Endodermal cell (in vitro differentiated cells): Measurements from ENCODE around the gene CBL. TPM values are rescaled to one million over a fixed set of nuclear protein-coding genes. Genes with fewer than 3 reads are reported as not detected.

Experiments
- DNase-seq: peaks from one replicate; pipeline ENCODE4 v3.0.0-alpha.2; 2017
- H3K27ac ChIP-seq: 2 replicates; pipeline ENCODE4 v1.5.1; 2013; ENCODE audit warnings: mild to moderate bottlenecking, low read depth, low read length, moderate library complexity
- H3K27me3 ChIP-seq: 2 replicates; pipeline ENCODE4 v1.6.1; 2013; ENCODE audit warnings: mild to moderate bottlenecking, low read length, moderate library complexity; ENCODE audit not compliant: insufficient read depth, control insufficient read depth, poor library complexity, severe bottlenecking
- H3K36me3 ChIP-seq: 2 replicates; pipeline ENCODE4 v1.7.0; 2013; ENCODE audit warnings: mild to moderate bottlenecking, low read length, moderate library complexity; ENCODE audit not compliant: control insufficient read depth, insufficient read depth
- H3K4me1 ChIP-seq: one replicate; pipeline ENCODE4 v1.7.0; 2013; ENCODE audit warnings: low read length; ENCODE audit not compliant: control insufficient read depth, insufficient read depth
- H3K4me3 ChIP-seq: 2 replicates; pipeline ENCODE4 v1.5.1; 2013; ENCODE audit warnings: mild to moderate bottlenecking, low read length, moderate library complexity
- H3K9ac ChIP-seq: 2 replicates; pipeline ENCODE4 v1.6.1; 2013; ENCODE audit warnings: mild to moderate bottlenecking, low read length, moderate library complexity; ENCODE audit not compliant: poor library complexity, severe bottlenecking; ENCODE audit errors: extremely low read depth
- H3K9me3 ChIP-seq: 2 replicates; pipeline ENCODE4 v1.6.1; 2013; ENCODE audit warnings: mild to moderate bottlenecking, low read length, moderate library complexity; ENCODE audit not compliant: control insufficient read depth
- H3K27ac Mint-ChIP-seq: 2 replicates; pipeline ENCODE4 v1.8.0; 2020; ENCODE audit warnings: mixed read lengths
- H3K27me3 Mint-ChIP-seq: 2 replicates; pipeline ENCODE4 v1.8.0; 2021; ENCODE audit warnings: mild to moderate bottlenecking, mixed read lengths; ENCODE audit not compliant: insufficient read depth
- H3K36me3 Mint-ChIP-seq: 2 replicates; pipeline ENCODE4 v1.8.0; 2020; ENCODE audit warnings: low read depth, mixed read lengths
- H3K4me1 Mint-ChIP-seq: 2 replicates; pipeline ENCODE4 v1.8.0; 2020; ENCODE audit warnings: mixed read lengths
- H3K4me3 Mint-ChIP-seq: 2 replicates; pipeline ENCODE4 v1.8.0; 2020; ENCODE audit warnings: mild to moderate bottlenecking, moderate library complexity, mixed read lengths
- H3K9me3 Mint-ChIP-seq: 2 replicates; pipeline ENCODE4 v1.8.0; 2020; ENCODE audit warnings: mild to moderate bottlenecking, mixed read lengths
- WGBS, 2 experiments: methylation state at CpG; one replicate each; pipeline versions ENCODE4 v1.1.5 to v1.1.7; 2013; ENCODE audit warnings: missing lambda C conversion rate in 2 of 2, mixed read lengths in 1 of 2; ENCODE audit not compliant: insufficient coverage in 1 of 2, insufficient read length in 1 of 2; 5-methylcytosine and 5-hydroxymethylcytosine counted together
- total RNA-seq, 2 donors: library from RNA; stranded (reverse); fragmentation: NEBNext Ultra II Directional in 1 of 2; extraction: Animal tissue kit (Norgen Biotek cat#: 25700) in 1 of 2; gene quantifications; 2 replicates in 1 of 2; 3 replicates in 1 of 2; pipeline ENCODE4 v1.2.1, GENCODE V29; 2021
- TF ChIP-seq, protein P1 (sequence below): fragments of 200-600 bp; sonication (generic); conservative IDR thresholded peaks from 2 replicates; pipeline ENCODE4 v1.5.0; 2021; ENCODE audit warnings: antibody characterized with exemption, mild to moderate bottlenecking

Gene CBL
- total RNA-seq, 2 donors from 2014 or later = 40.3 to 52.7 TPM

- H3K27ac Mint-ChIP-seq = no peak overlapping the region
- H3K9ac ChIP-seq = no peak overlapping the region
- H3K27me3 ChIP-seq = no peaks in the 10 kb centered on the region
- H3K4me3 Mint-ChIP-seq = no peak overlapping the region
- TF ChIP-seq, protein P1, sequence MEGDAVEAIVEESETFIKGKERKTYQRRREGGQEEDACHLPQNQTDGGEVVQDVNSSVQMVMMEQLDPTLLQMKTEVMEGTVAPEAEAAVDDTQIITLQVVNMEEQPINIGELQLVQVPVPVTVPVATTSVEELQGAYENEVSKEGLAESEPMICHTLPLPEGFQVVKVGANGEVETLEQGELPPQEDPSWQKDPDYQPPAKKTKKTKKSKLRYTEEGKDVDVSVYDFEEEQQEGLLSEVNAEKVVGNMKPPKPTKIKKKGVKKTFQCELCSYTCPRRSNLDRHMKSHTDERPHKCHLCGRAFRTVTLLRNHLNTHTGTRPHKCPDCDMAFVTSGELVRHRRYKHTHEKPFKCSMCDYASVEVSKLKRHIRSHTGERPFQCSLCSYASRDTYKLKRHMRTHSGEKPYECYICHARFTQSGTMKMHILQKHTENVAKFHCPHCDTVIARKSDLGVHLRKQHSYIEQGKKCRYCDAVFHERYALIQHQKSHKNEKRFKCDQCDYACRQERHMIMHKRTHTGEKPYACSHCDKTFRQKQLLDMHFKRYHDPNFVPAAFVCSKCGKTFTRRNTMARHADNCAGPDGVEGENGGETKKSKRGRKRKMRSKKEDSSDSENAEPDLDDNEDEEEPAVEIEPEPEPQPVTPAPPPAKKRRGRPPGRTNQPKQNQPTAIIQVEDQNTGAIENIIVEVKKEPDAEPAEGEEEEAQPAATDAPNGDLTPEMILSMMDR = no peak
- H3K27me3 Mint-ChIP-seq = no peaks in the 10 kb centered on the region
- H3K4me1 ChIP-seq = no peaks in the 10 kb centered on the region
- no peak overlapping the region for H3K4me3 ChIP-seq
- no peak for DNase-seq
- 88 to 95% methylated on average over 7 of the region's 7 CpGs for WGBS, 2 experiments
- peaks cover 47% of the 10 kb centered on the region for H3K36me3 Mint-ChIP-seq
- H3K4me1 Mint-ChIP-seq = peaks cover 9% of the 10 kb centered on the region
- H3K36me3 ChIP-seq = peaks cover 49% of the 10 kb centered on the region
- peak overlapping the region; percentile 64 for H3K27ac ChIP-seq
- no peaks in the 10 kb centered on the region for H3K9me3 Mint-ChIP-seq
- no peaks in the 10 kb centered on the region for H3K9me3 ChIP-seq
Measured at GRCh38 chr11:119305556-119306372, 99.6 kb downstream of the CBL start.

DNA sequence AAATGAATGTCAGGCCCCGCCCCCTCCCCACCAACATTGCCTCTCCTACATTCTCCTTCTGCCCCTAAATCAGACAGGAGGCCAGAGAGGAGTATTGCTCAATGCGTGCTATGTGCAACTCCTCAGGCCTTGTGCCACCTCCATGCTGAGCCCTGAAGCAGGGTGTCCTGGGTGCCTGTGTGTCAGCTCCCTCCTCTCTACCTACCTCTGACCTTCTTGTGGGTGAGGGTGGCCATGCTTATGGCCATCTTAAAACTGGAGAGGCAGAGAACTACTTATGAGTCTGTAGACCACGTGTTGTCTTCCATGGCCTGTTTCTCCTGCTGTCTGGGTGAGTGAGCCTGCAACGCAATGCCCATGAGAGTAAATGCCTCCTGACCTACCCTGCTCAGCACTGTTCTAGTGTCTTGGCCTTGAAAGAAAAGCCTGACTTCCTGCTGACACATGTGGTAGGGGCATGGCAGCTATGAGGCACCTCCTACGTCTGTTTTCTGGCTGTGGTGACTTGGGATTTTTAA lies 100.3 kb downstream of the CBL start:
- Histone ChIP-seq H3K36me3 (peaks cover 43% of the 10 kb centered on the region), H3K9me3 (no peaks in the 10 kb centered on the region), H3K27me3 (no peaks in the 10 kb centered on the region), H3K4me3 (no peak overlapping the region), H3K4me1 (no peaks in the 10 kb centered on the region), H3K9ac (peak overlapping the region; percentile 3), H3K27ac (peak overlapping the region; percentile 64)
- DNase-seq = no peak
- WGBS, 2 experiments = 88% methylated on average over 4 to 5 of the region's 5 CpGs
- peak overlapping the region; percentile 75 for H3K27ac Mint-ChIP-seq
- peaks cover 47% of the 10 kb centered on the region for H3K36me3 Mint-ChIP-seq
- H3K4me1 Mint-ChIP-seq = peaks cover 9% of the 10 kb centered on the region
- H3K4me3 Mint-ChIP-seq = no peak overlapping the region
- no peaks in the 10 kb centered on the region for H3K27me3 Mint-ChIP-seq
- TF ChIP-seq, protein P1 = no peak
- H3K9me3 Mint-ChIP-seq = no peaks in the 10 kb centered on the region

DNA sequence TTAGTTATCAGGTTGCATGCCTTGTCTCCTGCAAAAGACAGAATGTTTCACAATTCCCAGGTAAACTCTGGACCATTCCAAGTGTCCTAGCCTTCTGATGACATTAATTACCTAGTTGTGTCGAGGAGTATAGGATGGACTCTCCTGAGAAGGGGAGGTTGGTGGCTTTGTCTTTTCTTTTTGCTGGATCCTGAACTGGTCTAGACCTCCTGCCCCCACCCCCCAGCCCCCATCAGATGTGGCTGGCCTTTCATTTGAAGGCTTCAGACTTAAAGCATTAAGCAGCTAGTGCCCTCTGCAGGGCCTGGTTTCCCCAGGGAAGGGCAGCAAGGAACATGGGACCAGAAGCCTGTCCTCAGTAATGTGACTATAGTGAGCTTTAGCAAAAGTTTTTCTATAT lies 101.1 kb downstream of the CBL start:
- H3K27ac Mint-ChIP-seq = no peak overlapping the region
- Histone ChIP-seq H3K36me3 (peaks cover 35% of the 10 kb centered on the region), H3K27me3 (no peaks in the 10 kb centered on the region), H3K9me3 (no peaks in the 10 kb centered on the region), H3K4me1 (no peaks in the 10 kb centered on the region), H3K4me3 (no peak overlapping the region), H3K27ac (peak overlapping the region; percentile 48), H3K9ac (no peak overlapping the region)
- WGBS, 2 experiments = no CpG with 5 or more reads among the region's 1 CpG
- H3K4me1 Mint-ChIP-seq = peaks cover 9% of the 10 kb centered on the region
- no peak overlapping the region for H3K4me3 Mint-ChIP-seq
- peak; percentile 71 for DNase-seq
- TF ChIP-seq, protein P1 = peak; percentile 55
- H3K9me3 Mint-ChIP-seq = no peaks in the 10 kb centered on the region
- H3K27me3 Mint-ChIP-seq = no peaks in the 10 kb centered on the region
- peaks cover 41% of the 10 kb centered on the region for H3K36me3 Mint-ChIP-seq
